ENCODE results near the gene ANKRD33B. TPM values are rescaled to one million over a fixed set of nuclear protein-coding genes. Genes with fewer than 3 reads are reported as not detected.

The ANKRD33B gene
- total RNA-seq, 1 experiment from 2014 or later, result 3.1 TPM

GRCh38 chr5:10634562-10634961 is 70.7 kb downstream of the ANKRD33B start:
- Mint-ChIP-seq H3K36me3 (ENCODE audit: insufficient read depth, unreplicated experiment) (peaks cover 5% of the 10 kb centered on the region), H3K9me3 (ENCODE audit: unreplicated experiment) (peaks cover 10% of the 10 kb centered on the region), H3K4me1 (ENCODE audit: insufficient read depth, unreplicated experiment) (peaks cover 25% of the 10 kb centered on the region), H3K27me3 (ENCODE audit: insufficient read depth, unreplicated experiment) (no peaks in the 10 kb centered on the region), H3K4me3 (ENCODE audit: unreplicated experiment) (no peak overlapping the region), H3K27ac (ENCODE audit: low read depth, unreplicated experiment) (no peak overlapping the region)
- no peak for TF ChIP-seq CTCF (IDR thresholded peaks at IDR 0.05; ENCODE audit: unreplicated experiment)
- intact Hi-C loops (cut with micrococcal nuclease), result no loop called here
- BruUV-seq (replicated peaks), result no TSS peak
- ChIA-PET POLR2A (no interaction called here), CTCF (interaction anchor here (1.5 kb wide), 1 partner anchor 182 kb away, joined by 4 read pairs; no protein-coding TSS in a partner anchor)
- no peak for DNase-seq (ENCODE audit: unreplicated experiment)

- H3K36me3 Mint-ChIP-seq (ENCODE audit: insufficient read depth, unreplicated experiment), result peaks cover 7% of the 10 kb centered on the region
- peak; percentile 67 for DNase-seq (ENCODE audit: unreplicated experiment)
- no peaks in the 10 kb centered on the region for H3K27me3 Mint-ChIP-seq (ENCODE audit: insufficient read depth, unreplicated experiment)
- H3K9me3 Mint-ChIP-seq (ENCODE audit: unreplicated experiment), result peaks cover 6% of the 10 kb centered on the region
- TF ChIP-seq CTCF (IDR thresholded peaks at IDR 0.05; ENCODE audit: unreplicated experiment), result no peak
- no peak overlapping the region for H3K4me3 Mint-ChIP-seq (ENCODE audit: unreplicated experiment)
- peaks cover 17% of the 10 kb centered on the region for H3K4me1 Mint-ChIP-seq (ENCODE audit: insufficient read depth, unreplicated experiment)
- no peak overlapping the region for H3K27ac Mint-ChIP-seq (ENCODE audit: low read depth, unreplicated experiment)
- ChIA-PET POLR2A (no interaction called here), CTCF (interaction anchor here (1.5 kb wide), 1 partner anchor 183 kb away, joined by 4 read pairs; no protein-coding TSS in a partner anchor)
- intact Hi-C loops (cut with micrococcal nuclease), result no loop called here
- BruUV-seq (replicated peaks), result no TSS peak
These were observed 71.5 kb downstream of the ANKRD33B start for GRCh38 chr5:10635257-10635866.

- Mint-ChIP-seq H3K36me3 (ENCODE audit: insufficient read depth, unreplicated experiment) (peaks cover 8% of the 10 kb centered on the region), H3K27ac (ENCODE audit: low read depth, unreplicated experiment) (no peak overlapping the region), H3K27me3 (ENCODE audit: insufficient read depth, unreplicated experiment) (no peaks in the 10 kb centered on the region), H3K4me1 (ENCODE audit: insufficient read depth, unreplicated experiment) (peaks cover 16% of the 10 kb centered on the region), H3K9me3 (ENCODE audit: unreplicated experiment) (peaks cover 6% of the 10 kb centered on the region), H3K4me3 (ENCODE audit: unreplicated experiment) (no peak overlapping the region)
- intact Hi-C loops (cut with micrococcal nuclease), result no loop called here
- BruUV-seq (replicated peaks), result no TSS peak
- no peak for DNase-seq (ENCODE audit: unreplicated experiment)
- no peak for TF ChIP-seq CTCF (IDR thresholded peaks at IDR 0.05; ENCODE audit: unreplicated experiment)
- POLR2A ChIA-PET, result no interaction called here
- CTCF ChIA-PET, result interaction anchor here (0.7 to 1.1 kb wide), 2 partner anchors 16 to 185 kb away, joined by 3 to 4 read pairs; no protein-coding TSS in a partner anchor
These were observed 72.0 kb downstream of the ANKRD33B start for GRCh38 chr5:10635867-10636350.

- BruUV-seq (replicated peaks), result no TSS peak
- no peak for TF ChIP-seq CTCF (IDR thresholded peaks at IDR 0.05; ENCODE audit: unreplicated experiment)
- Mint-ChIP-seq H3K4me3 (ENCODE audit: unreplicated experiment) (no peak overlapping the region), H3K27ac (ENCODE audit: low read depth, unreplicated experiment) (no peak overlapping the region), H3K27me3 (ENCODE audit: insufficient read depth, unreplicated experiment) (no peaks in the 10 kb centered on the region), H3K9me3 (ENCODE audit: unreplicated experiment) (peaks cover 6% of the 10 kb centered on the region), H3K36me3 (ENCODE audit: insufficient read depth, unreplicated experiment) (peaks cover 8% of the 10 kb centered on the region), H3K4me1 (ENCODE audit: insufficient read depth, unreplicated experiment) (peaks cover 16% of the 10 kb centered on the region)
- intact Hi-C loops (cut with micrococcal nuclease), result no loop called here
- CTCF ChIA-PET, result interaction anchor here (0.7 to 1.4 kb wide), 3 partner anchors 9 to 185 kb away, joined by 3 to 4 read pairs (median 3); no protein-coding TSS in a partner anchor
- DNase-seq (ENCODE audit: unreplicated experiment), result no peak
- POLR2A ChIA-PET, result interaction anchor here (1.1 kb wide), 1 partner anchor 35 kb away, joined by 3 read pairs; no protein-coding TSS in a partner anchor
These were observed 72.7 kb downstream of the ANKRD33B start for GRCh38 chr5:10636363-10637142.
